ENCODE results near the gene RNF223.

The RNF223 gene

DNA sequence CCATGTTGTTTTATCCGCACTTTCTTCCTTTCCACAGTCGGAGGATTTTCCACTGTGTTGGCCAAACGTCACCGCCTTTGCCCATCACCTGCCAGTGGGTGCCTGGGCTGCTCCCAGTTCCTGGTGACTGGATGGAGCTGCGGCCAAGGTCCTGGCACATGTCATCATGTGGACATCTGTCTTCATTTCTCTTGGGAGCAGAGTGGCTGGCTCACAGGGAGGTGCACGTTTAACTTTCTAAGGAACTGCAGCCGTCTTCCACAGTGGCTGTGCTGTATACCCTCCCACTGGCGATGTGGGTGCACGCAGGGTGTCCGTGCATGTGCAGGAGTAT is 19.5 kb upstream of the RNF223 start:
- no peak overlapping the region for H3K4me3 ChIP-seq (ENCODE audit: low read depth in 1 of 5, low read length in 5 of 5)
- no peak overlapping the region for H3K9ac ChIP-seq (ENCODE audit: low read length in 5 of 5)
- H3K27me3 ChIP-seq (ENCODE audit: control insufficient read depth in 5 of 5, insufficient read depth in 4 of 5, low read length in 5 of 5) = no peaks in the 10 kb centered on the region
- no peaks in the 10 kb centered on the region for H3K4me1 ChIP-seq (ENCODE audit: control insufficient read depth in 5 of 5, insufficient read depth in 5 of 5, low read length in 5 of 5)
- H3K36me3 ChIP-seq (ENCODE audit: control insufficient read depth in 5 of 5, insufficient read depth in 5 of 5, low read length in 5 of 5) = no peaks in the 10 kb centered on the region
- no peaks in the 10 kb centered on the region for H3K9me3 ChIP-seq (ENCODE audit: control insufficient read depth in 5 of 5, low read length in 5 of 5)
- H3K27ac ChIP-seq (ENCODE audit: low read depth, low read length) = no peak overlapping the region

DNA sequence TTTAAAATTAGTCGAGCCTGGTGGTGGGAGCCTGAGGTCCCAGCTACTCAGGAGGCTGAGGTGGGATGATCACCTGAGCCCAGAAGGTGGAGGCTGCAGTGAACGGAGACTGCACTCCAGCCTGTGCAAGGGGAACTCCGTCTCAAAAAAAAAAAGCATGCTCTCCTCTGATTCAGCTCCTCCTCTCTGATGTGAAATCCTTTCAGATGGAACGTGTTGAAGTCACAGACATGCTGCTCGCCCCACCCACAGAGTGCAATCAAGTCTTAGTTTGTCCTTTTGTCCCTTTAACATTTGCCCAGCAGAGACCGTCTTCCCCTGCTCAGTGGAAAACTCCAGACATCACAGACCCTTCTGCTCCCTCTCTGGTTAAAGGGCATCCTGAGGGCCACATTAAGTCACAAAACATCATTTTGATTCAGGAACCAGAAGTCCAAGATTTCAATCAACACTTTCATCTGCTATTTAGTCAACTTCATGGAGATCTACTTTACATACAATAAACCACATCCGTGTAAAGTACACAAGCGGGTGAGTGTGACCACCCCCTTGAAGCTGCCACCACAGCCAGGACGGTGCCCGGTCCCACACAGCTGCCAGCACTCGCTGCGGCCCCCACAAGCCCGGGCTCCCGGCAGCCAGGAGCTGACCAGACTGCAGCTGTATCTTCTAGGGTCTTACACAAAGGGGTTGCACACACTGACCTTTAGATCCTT is 18.9 kb upstream of the RNF223 start:
- no peaks in the 10 kb centered on the region for H3K36me3 ChIP-seq (ENCODE audit: control insufficient read depth in 5 of 5, insufficient read depth in 5 of 5, low read length in 5 of 5)

DNA sequence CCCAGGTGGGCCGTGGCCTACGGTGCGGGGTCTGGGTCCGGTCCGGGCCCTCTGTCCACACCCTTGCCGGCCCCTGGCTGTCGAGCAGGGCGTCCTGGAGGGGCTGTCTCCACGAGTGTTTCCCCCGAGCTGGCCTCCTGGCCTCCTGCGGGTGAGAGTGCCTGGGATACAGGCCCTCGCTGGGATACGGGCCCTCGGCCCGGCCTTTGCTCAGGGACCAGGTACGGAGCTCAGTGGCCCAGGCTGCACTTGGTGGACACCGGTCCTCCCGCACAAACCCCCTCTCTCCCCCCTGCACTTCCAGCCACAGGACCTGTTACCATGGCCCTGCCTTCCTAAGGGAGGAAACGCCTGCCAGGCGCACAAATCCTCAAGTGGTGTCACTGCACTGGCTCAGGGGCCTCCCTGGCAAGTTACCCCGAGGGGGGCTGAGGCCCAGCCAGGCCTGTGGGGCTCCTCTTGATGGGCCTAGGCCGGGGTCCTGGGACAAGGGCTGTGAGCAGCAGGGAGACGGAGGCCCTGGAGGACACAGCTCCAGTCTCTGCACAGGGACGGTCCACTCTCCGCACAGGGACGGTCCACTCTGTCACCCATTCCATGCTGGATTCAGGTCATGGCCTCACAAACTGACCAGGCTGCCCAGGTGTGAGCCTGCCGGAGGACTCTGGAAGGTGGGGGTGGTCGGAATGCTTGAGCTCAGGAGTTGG is 18.2 kb upstream of the RNF223 start:
- no peaks in the 10 kb centered on the region for H3K9me3 ChIP-seq (ENCODE audit: control insufficient read depth in 5 of 5, low read length in 5 of 5)
- no peaks in the 10 kb centered on the region for H3K27me3 ChIP-seq (ENCODE audit: control insufficient read depth in 5 of 5, insufficient read depth in 4 of 5, low read length in 5 of 5)
- no peak overlapping the region for H3K27ac ChIP-seq (ENCODE audit: low read depth, low read length)
- H3K4me3 ChIP-seq (ENCODE audit: low read depth in 1 of 5, low read length in 5 of 5) = no peak overlapping the region
- H3K4me1 ChIP-seq (ENCODE audit: control insufficient read depth in 5 of 5, insufficient read depth in 5 of 5, low read length in 5 of 5) = no peaks in the 10 kb centered on the region
- H3K9ac ChIP-seq (ENCODE audit: low read length in 5 of 5) = no peak overlapping the region
- H3K36me3 ChIP-seq (ENCODE audit: control insufficient read depth in 5 of 5, insufficient read depth in 5 of 5, low read length in 5 of 5) = no peaks in the 10 kb centered on the region

More for the DNA sequence above, 18.9 kb upstream of the RNF223 start:
- H3K4me1 ChIP-seq (ENCODE audit: control insufficient read depth in 5 of 5, insufficient read depth in 5 of 5, low read length in 5 of 5) = no peaks in the 10 kb centered on the region
- no peaks in the 10 kb centered on the region for H3K9me3 ChIP-seq (ENCODE audit: control insufficient read depth in 5 of 5, low read length in 5 of 5)
- H3K27ac ChIP-seq (ENCODE audit: low read depth, low read length) = no peak overlapping the region
- no peak overlapping the region for H3K9ac ChIP-seq (ENCODE audit: low read length in 5 of 5)
- no peaks in the 10 kb centered on the region for H3K27me3 ChIP-seq (ENCODE audit: control insufficient read depth in 5 of 5, insufficient read depth in 4 of 5, low read length in 5 of 5)
- H3K4me3 ChIP-seq (ENCODE audit: low read depth in 1 of 5, low read length in 5 of 5) = no peak overlapping the region

DNA sequence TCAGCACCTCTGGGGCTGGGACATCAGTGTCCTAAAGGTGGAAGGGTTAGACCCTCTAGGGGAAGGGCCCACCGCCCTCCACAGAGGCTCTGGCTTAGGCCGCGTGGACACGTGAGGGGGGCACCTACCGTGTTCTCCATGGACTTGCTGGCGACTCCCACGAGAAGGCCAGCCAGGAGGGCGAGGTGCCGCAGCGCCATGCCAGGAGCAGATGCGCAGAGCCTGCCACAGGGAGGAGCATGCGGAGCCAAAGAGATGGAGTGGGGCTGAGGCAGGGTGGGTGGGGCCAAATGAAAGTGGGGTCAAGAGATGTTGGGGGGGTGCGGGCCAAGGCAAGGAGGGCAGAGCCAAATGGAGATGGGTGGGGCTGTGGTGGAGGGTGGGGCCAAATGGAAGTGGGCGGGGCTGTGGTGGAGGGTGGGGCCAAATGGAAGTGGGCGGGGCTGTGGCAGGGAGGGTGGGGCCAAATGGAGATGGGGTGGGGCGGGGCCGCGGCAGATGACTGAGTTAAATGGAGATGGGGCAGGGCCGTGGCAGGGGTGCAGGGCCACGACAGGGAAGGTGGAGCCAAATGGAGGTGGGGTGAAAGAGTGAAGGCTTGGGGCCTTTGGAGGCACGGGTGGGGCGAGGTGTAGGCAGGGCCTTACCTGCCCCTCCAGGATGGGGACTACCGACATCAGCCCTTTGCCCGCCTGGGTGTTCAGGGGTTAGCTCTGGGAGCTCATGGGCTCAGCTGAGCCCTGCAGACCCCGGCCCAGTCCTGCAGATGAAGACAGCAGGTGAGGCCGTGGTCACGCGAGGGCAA is 17.4 kb upstream of the RNF223 start:
- H3K4me1 ChIP-seq (ENCODE audit: control insufficient read depth in 5 of 5, insufficient read depth in 5 of 5, low read length in 5 of 5) = no peaks in the 10 kb centered on the region
- no peaks in the 10 kb centered on the region for H3K9me3 ChIP-seq (ENCODE audit: control insufficient read depth in 5 of 5, low read length in 5 of 5)
- H3K9ac ChIP-seq (ENCODE audit: low read length in 5 of 5) = no peak overlapping the region
- no peaks in the 10 kb centered on the region for H3K27me3 ChIP-seq (ENCODE audit: control insufficient read depth in 5 of 5, insufficient read depth in 4 of 5, low read length in 5 of 5)
- H3K27ac ChIP-seq (ENCODE audit: low read depth, low read length) = no peak overlapping the region
- H3K4me3 ChIP-seq (ENCODE audit: low read depth in 1 of 5, low read length in 5 of 5) = no peak overlapping the region
- peaks cover 0 to 3% (median 0%) of the 10 kb centered on the region in 5 donors for H3K36me3 ChIP-seq (ENCODE audit: control insufficient read depth in 5 of 5, insufficient read depth in 5 of 5, low read length in 5 of 5)

DNA sequence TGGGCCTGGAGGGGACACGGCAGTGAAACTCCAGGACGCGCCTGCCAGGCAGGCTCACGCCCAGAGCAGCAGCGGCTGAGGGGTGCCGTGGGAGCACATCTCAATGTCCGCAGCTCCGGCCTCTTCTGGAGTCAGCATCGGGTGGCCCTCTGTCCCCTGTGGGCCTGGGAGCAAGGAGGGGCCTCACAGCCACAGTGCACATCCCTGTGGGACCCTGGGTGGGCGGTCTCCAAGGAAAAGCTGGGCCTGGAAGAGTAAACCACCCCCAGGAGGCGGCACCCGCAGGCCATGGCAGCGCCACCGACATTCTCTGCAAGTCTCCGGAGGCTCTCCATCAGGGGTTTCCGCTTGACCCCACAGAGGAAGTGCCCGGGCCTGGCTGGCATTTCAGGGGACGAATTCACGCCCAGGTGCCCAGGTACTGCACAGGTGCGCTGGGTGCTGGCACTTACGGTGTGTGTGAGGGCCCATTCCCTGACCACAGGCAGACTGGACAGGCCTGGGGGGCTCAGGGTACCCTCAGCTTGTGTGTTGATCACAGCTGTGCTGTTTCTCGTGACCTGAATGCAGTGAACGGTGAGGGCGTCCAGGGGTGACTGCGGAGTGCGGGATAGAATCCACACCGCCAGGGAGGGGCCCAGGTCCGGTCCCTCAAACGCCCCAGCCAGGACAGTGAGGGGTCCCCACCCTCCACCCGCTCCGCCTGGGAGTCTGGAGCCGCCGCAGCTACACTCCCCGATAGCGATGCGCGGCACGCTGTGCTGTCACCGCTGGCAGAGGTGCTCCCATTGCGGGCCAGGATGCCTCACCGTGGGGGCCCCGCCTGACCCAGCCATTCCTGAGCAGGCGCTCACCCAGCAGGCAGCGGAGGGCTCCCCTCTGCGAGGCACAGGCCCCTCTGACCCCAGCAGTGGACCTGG is 16.6 kb upstream of the RNF223 start:
- H3K36me3 ChIP-seq (ENCODE audit: control insufficient read depth in 5 of 5, insufficient read depth in 5 of 5, low read length in 5 of 5) = peaks cover 0 to 9% (median 0%) of the 10 kb centered on the region in 5 donors
- no peaks in the 10 kb centered on the region for H3K4me1 ChIP-seq (ENCODE audit: control insufficient read depth in 5 of 5, insufficient read depth in 5 of 5, low read length in 5 of 5)
- H3K9me3 ChIP-seq (ENCODE audit: control insufficient read depth in 5 of 5, low read length in 5 of 5) = no peaks in the 10 kb centered on the region
- no peak overlapping the region for H3K9ac ChIP-seq (ENCODE audit: low read length in 5 of 5)
- no peak overlapping the region for H3K27ac ChIP-seq (ENCODE audit: low read depth, low read length)
- H3K4me3 ChIP-seq (ENCODE audit: low read depth in 1 of 5, low read length in 5 of 5) = no peak overlapping the region
- H3K27me3 ChIP-seq (ENCODE audit: control insufficient read depth in 5 of 5, insufficient read depth in 4 of 5, low read length in 5 of 5) = no peaks in the 10 kb centered on the region

DNA sequence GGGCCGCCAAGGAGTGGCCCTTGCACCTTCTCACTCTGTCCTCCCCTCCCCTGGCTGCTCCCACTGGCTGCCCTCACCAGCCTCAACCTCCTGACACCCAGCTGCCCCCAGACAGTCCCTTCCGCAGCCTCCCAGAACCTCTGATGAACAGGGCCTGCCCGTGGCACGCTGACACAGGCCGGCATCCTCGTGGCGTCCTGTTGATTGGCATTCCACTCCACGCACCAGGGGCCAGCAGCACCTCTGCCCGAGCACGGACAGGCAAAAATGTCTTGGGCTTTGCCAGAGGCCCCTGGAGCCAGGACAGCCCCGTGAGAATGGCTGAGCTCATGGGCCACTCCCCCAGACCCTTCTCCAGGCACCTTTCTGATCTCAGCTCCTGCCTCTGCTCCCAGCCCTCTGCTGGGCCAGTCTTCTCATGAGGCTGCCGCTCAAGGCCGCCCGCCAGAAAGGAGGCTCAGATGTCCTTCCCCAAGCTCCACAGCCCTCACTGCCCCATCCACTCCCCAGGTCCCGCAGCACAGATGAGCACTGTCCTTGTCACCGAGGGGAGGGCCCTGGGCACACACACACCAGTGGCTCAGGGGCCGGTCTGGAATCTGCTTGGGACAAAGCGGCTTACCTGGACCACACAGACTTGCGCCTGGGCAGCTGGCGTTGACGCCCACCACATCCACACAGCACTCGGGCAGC is 15.8 kb upstream of the RNF223 start:
- Histone ChIP-seq H3K27me3 (ENCODE audit: control insufficient read depth in 5 of 5, insufficient read depth in 4 of 5, low read length in 5 of 5) (no peaks in the 10 kb centered on the region), H3K4me3 (ENCODE audit: low read depth in 1 of 5, low read length in 5 of 5) (no peak overlapping the region), H3K4me1 (ENCODE audit: control insufficient read depth in 5 of 5, insufficient read depth in 5 of 5, low read length in 5 of 5) (no peaks in the 10 kb centered on the region), H3K27ac (ENCODE audit: low read depth, low read length) (no peak overlapping the region), H3K36me3 (ENCODE audit: control insufficient read depth in 5 of 5, insufficient read depth in 5 of 5, low read length in 5 of 5) (peaks cover 0 to 9% (median 0%) of the 10 kb centered on the region in 5 donors), H3K9ac (ENCODE audit: low read length in 5 of 5) (no peak overlapping the region), H3K9me3 (ENCODE audit: control insufficient read depth in 5 of 5, low read length in 5 of 5) (no peaks in the 10 kb centered on the region)

DNA sequence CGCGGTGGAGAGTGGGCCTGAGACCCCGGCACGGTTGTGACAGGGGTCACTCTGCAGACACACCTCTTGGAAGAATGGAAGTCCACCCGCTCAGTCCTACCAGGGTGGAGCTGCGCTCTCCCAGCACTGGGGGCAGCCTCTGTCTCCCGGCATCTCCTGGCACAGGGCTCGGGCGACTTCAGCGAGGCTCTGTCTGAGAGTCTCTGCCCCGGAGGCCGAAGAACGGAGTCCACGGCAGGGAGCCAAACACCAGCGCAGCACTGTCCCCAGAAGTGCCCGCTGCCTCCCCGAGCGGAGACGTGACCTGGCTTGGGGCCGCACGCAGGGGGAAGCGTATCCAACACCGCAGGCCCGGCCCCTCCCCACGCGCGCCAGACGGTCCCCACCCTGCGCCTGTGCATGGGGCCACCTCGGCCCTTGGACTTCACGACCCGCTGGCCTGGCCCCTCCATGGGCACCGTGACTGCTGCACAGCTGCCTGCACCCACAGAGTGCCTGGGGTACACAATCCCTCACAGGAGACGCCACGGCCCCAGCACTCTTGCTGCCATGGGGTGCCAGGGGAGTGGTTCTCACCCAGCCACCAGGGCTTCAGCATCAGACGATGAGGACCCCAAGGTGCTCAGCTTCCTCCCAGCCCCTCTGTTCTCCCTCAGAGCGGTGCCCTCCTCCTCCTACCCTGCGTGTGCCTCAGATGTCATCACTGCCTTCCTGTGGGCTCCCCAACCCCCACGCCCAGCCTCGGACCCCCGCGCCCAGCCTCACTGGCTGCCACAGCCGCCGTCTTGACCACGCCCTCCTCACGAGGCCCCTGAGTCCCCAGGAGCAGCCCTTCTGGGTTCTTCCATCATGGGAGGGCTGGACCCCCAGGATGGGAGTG is 14.9 kb upstream of the RNF223 start:
- Histone ChIP-seq H3K27ac (ENCODE audit: low read depth, low read length) (no peak overlapping the region), H3K27me3 (ENCODE audit: control insufficient read depth in 5 of 5, insufficient read depth in 4 of 5, low read length in 5 of 5) (no peaks in the 10 kb centered on the region), H3K9ac (ENCODE audit: low read length in 5 of 5) (no peak overlapping the region), H3K9me3 (ENCODE audit: control insufficient read depth in 5 of 5, low read length in 5 of 5) (no peaks in the 10 kb centered on the region), H3K36me3 (ENCODE audit: control insufficient read depth in 5 of 5, insufficient read depth in 5 of 5, low read length in 5 of 5) (peaks cover 0 to 13% (median 0%) of the 10 kb centered on the region in 5 donors), H3K4me1 (ENCODE audit: control insufficient read depth in 5 of 5, insufficient read depth in 5 of 5, low read length in 5 of 5) (no peaks in the 10 kb centered on the region), H3K4me3 (ENCODE audit: low read depth in 1 of 5, low read length in 5 of 5) (no peak overlapping the region)

DNA sequence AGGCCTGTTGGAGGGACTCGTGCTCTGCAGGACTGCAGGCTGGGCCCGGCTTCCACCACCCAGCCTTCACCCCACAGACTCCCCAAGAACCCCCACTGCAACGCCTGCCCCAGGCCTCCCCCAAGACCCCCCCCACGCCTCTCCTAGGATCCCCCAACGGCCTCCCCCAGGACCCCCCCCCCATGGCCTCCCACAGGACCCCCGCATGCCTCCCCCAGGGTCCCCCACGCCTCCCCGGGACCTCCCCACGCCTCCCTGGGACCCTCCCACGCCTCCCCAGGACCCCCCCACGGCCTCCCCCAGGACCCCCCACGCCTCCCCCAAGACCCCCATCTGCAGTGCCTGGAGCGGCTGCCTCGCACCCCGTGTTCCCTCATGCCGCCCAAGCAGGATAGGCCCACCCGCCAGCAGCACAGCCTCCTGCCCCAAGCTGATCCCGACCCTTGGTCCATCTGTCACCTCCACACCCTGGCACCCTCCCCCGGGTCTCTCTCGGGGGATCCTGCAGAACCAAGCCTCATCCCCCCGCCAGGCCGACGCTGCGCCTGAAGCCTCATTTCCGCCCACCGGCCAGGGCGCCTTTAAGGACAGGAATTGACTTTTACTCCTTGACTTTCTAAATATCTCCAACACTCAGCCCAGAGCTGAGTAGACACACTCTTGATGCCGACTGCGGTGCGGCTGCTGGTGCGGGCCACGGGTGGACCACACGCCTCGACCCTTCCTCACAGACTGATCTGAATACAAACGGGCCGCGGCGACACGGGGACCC is 14.1 kb upstream of the RNF223 start:
- Histone ChIP-seq H3K4me3 (ENCODE audit: low read depth in 1 of 5, low read length in 5 of 5) (no peak overlapping the region), H3K4me1 (ENCODE audit: control insufficient read depth in 5 of 5, insufficient read depth in 5 of 5, low read length in 5 of 5) (no peaks in the 10 kb centered on the region), H3K27me3 (ENCODE audit: control insufficient read depth in 5 of 5, insufficient read depth in 4 of 5, low read length in 5 of 5) (no peaks in the 10 kb centered on the region), H3K27ac (ENCODE audit: low read depth, low read length) (no peak overlapping the region), H3K9ac (ENCODE audit: low read length in 5 of 5) (no peak overlapping the region), H3K9me3 (ENCODE audit: control insufficient read depth in 5 of 5, low read length in 5 of 5) (no peaks in the 10 kb centered on the region), H3K36me3 (ENCODE audit: control insufficient read depth in 5 of 5, insufficient read depth in 5 of 5, low read length in 5 of 5) (peaks cover 0 to 21% (median 0%) of the 10 kb centered on the region in 5 donors)
